Stimulated activated CD8-positive, alpha-beta memory T cell treated with anti-CD3 and anti-CD28 coated beads, Interleukin-15, amount 100 ng/mL, for 48 hours (primary cell): ENCODE measurements around the gene CRIM1.

Experiments
- DNase-seq, 2 donors: peaks; one replicate each; pipeline ENCODE4 v3.0.0-alpha.2; 2020; ENCODE audit warnings: low read depth in 2 of 2

The CRIM1 gene

GRCh38 chr2:36515538-36515937 is 160.0 kb downstream of the CRIM1 start:
- no peak for DNase-seq

- DNase-seq = no peak
These were observed 160.7 kb downstream of the CRIM1 start for GRCh38 chr2:36516136-36516870.

GRCh38 chr2:36520431-36520830 is 164.9 kb downstream of the CRIM1 start:
- DNase-seq = no peak

GRCh38 chr2:36523153-36523552 is 167.6 kb downstream of the CRIM1 start:
- DNase-seq = no peak

GRCh38 chr2:36525245-36525644 is 169.7 kb downstream of the CRIM1 start:
- DNase-seq = no peak

- no peak for DNase-seq
These were observed 170.6 kb downstream of the CRIM1 start for GRCh38 chr2:36526226-36526625.

GRCh38 chr2:36528274-36528673 is 172.7 kb downstream of the CRIM1 start:
- DNase-seq = no peak

GRCh38 chr2:36528766-36529392 is 173.3 kb downstream of the CRIM1 start:
- no peak for DNase-seq

GRCh38 chr2:36530178-36530982 is 174.8 kb downstream of the CRIM1 start:
- DNase-seq = no peak

GRCh38 chr2:36530983-36531354 is 175.4 kb downstream of the CRIM1 start:
- no peak for DNase-seq

GRCh38 chr2:36534275-36534799 is 178.8 kb downstream of the CRIM1 start:
- DNase-seq = no peak

- no peak for DNase-seq
These were observed 179.5 kb downstream of the CRIM1 start for GRCh38 chr2:36535099-36535498.

- no peak for DNase-seq
These were observed 181.2 kb downstream of the CRIM1 start for GRCh38 chr2:36536776-36537175.

- DNase-seq = no peak
These were observed 182.8 kb downstream of the CRIM1 start for GRCh38 chr2:36538335-36538734.

GRCh38 chr2:36539631-36540030 is 184.1 kb downstream of the CRIM1 start:
- DNase-seq = no peak

- DNase-seq = no peak
These were observed 185.6 kb downstream of the CRIM1 start for GRCh38 chr2:36540986-36541754.

GRCh38 chr2:36541891-36542595 is 186.5 kb downstream of the CRIM1 start:
- DNase-seq = no peak

- DNase-seq = no peak
These were observed 189.2 kb downstream of the CRIM1 start for GRCh38 chr2:36544638-36545338.

- DNase-seq = no peak
These were observed 190.4 kb downstream of the CRIM1 start for GRCh38 chr2:36545871-36546416.

- DNase-seq = no peak
These were observed 192.3 kb downstream of the CRIM1 start for GRCh38 chr2:36547906-36548305.
